BE2C (cell line): Measurements from ENCODE around the gene VIL1.

Source experiments
- DNase-seq: peaks from one replicate; pipeline ENCODE4 v3.0.0-alpha.2; 2020
- H3K27me3 ChIP-seq: fragments of 250-450 bp; sonication (Bioruptor Pico); 2 replicates; pipeline ENCODE4 v1.5.1; 2020; ENCODE audit warnings: mild to moderate bottlenecking
- H3K36me3 ChIP-seq: fragments of 250-450 bp; sonication (Bioruptor Pico); 2 replicates; pipeline ENCODE4 v1.5.1; 2020; ENCODE audit warnings: mild to moderate bottlenecking
- H3K4me1 ChIP-seq: fragments of 250-450 bp; sonication (Bioruptor Pico); 2 replicates; pipeline ENCODE4 v1.5.1; 2020
- H3K4me3 ChIP-seq: 2 replicates; pipeline ENCODE4 v1.5.1; 2011; ENCODE audit warnings: low read depth, low read length
- H3K9me3 ChIP-seq: fragments of 250-450 bp; sonication (Bioruptor Pico); 2 replicates; pipeline ENCODE4 v1.5.1; 2020
- CTCF ChIP-seq: IDR thresholded peaks from 2 replicates; pipeline ENCODE4 v1.5.1; 2012; ENCODE audit warnings: mild to moderate bottlenecking, low read depth, low read length

The VIL1 gene

DNA sequence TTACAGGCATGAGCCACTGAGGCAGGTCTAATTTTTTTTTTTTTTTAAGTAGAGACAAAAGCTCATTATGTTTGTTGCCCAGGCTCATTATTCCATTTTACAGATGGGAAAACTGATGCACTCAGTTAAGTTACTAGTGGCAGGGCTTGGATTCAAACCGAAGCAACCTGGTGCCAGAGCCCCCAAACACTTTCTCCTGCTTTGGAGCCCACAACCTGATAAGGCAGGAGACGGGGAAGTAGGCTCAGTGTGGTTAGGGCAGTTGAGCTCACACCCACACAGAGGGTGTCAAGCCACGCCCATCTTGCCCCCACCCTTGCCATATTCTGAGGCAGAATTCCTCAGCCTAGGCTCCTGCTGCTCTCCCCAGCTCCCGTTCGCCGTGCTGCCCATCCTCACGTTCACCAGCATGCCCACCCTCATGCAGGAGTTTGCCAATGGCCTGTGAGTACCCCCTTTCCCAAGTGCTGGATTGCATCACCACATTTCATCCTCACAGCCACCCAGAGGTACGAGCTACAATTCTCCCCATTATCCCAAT is 25.1 kb upstream of the VIL1 start:
- DNase-seq, result no peak
- no peaks in the 10 kb centered on the region for H3K36me3 ChIP-seq
- no peak for TF ChIP-seq CTCF
- H3K27me3 ChIP-seq, result peaks cover 24% of the 10 kb centered on the region
- no peak overlapping the region for H3K4me3 ChIP-seq
- H3K4me1 ChIP-seq, result peaks cover 15% of the 10 kb centered on the region
- no peaks in the 10 kb centered on the region for H3K9me3 ChIP-seq

- H3K4me3 ChIP-seq, result no peak overlapping the region
- no peak for DNase-seq
- H3K4me1 ChIP-seq, result peaks cover 15% of the 10 kb centered on the region
Observed at GRCh38 chr2:218394298-218395089, 24.4 kb upstream of the VIL1 start.

DNA sequence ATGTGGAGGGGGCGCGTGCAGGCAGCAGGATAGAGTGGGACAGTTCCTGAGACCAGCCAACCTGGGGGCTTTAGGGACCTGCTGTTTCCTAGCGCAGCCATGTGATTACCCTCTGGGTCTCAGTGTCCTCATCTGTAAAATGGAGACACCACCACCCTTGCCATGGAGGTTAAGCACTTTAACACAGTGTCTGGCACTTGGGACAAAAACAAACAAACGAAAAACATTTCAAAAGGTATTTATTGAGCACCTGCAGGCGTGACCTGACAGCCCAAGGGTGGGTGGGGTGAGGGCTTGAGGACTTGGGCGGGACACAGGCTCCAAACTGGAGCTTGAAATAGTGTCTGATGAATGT is 23.9 kb upstream of the VIL1 start:
- TF ChIP-seq CTCF, result no peak
- Histone ChIP-seq H3K36me3 (no peaks in the 10 kb centered on the region), H3K27me3 (peaks cover 28% of the 10 kb centered on the region), H3K4me3 (no peak overlapping the region), H3K9me3 (no peaks in the 10 kb centered on the region), H3K4me1 (peaks cover 15% of the 10 kb centered on the region)
- DNase-seq, result no peak

More at GRCh38 chr2:218394298-218395089, 24.4 kb upstream of the VIL1 start:
- no peaks in the 10 kb centered on the region for H3K36me3 ChIP-seq
- H3K9me3 ChIP-seq, result no peaks in the 10 kb centered on the region
- H3K27me3 ChIP-seq, result peaks cover 28% of the 10 kb centered on the region
- TF ChIP-seq CTCF, result no peak

- DNase-seq, result no peak
- Histone ChIP-seq H3K4me3 (peak overlapping the region; percentile 92), H3K4me1 (peaks cover 15% of the 10 kb centered on the region), H3K9me3 (no peaks in the 10 kb centered on the region), H3K27me3 (peaks cover 28% of the 10 kb centered on the region), H3K36me3 (no peaks in the 10 kb centered on the region)
- no peak for TF ChIP-seq CTCF
Observed at GRCh38 chr2:218395456-218395825, 23.5 kb upstream of the VIL1 start.

DNA sequence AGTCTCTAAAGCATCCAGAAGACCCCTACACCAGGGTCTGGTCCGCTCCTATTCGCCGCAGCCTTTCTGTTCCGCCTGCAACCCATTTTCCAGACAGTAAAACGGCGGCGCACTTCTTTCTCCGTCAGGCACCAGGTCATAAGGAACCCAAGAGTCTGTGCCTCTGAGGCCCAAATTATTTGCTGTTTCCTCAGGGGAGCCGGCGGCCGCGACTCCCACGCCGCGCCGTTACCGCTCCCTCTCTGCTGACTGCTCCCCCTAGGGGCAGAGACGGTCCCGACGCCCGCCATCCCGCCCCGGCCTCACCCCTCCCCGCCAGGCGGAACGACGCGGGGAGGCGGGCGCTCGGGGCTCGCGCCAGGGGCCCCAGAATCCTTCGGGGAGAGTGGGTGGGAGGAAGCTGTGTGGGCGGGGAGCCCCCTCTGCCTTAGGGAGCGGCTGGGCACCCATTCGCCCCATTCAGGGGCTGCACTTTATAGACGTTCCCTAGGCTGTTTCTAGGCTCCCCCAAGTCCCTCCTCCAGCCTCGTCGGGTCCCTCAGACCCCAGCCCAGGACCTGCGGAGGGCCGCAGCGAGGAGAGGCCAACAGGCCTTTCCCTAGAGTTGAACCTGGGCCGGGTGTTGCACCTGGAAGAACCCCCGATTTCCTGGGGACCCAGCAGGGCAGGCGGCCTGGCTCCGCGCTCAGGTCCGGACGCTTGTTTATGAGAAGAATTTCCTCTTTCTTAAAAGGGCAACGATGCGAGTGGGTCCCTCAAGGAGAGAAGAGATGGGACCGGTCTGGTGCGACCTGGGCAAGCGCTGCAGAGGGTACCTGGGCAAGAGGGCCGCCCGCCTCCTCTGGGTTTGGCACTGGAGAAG is 22.9 kb upstream of the VIL1 start:
- DNase-seq, result peak; percentile 92
- H3K4me1 ChIP-seq, result peaks cover 15% of the 10 kb centered on the region

More for the DNA sequence above, 22.9 kb upstream of the VIL1 start:
- Histone ChIP-seq H3K4me3 (peak overlapping the region; percentile 92), H3K9me3 (no peaks in the 10 kb centered on the region), H3K36me3 (no peaks in the 10 kb centered on the region), H3K27me3 (peaks cover 28% of the 10 kb centered on the region)
- peak; percentile 71 for TF ChIP-seq CTCF
